K562 (cell line): ENCODE data around the gene PLGLB2.
"Not testable (repeated sequence)": the region's sequence is repeated elsewhere in the genome, so short reads cannot be mapped to it uniquely, and the experiment has no call there.

ENCODE experiments used
- CBFA2T3 ChIP-seq: fragments of 450-650 bp; IDR thresholded peaks from 2 replicates; pipeline ENCODE4 v1.6.1; 2017
- DMBX1 ChIP-seq: fragments of 250-450 bp; sonication (Bioruptor Pico); IDR thresholded peaks from 2 replicates; pipeline ENCODE4 v1.8.0; 2022; ENCODE audit warnings: inconsistent platforms, mild to moderate bottlenecking, moderate library complexity, borderline replicate concordance
- GABPA ChIP-seq: fragments of 200-800 bp; sonication (Bioruptor generic); conservative IDR thresholded peaks from 2 replicates; pipeline ENCODE4 v1.6.1; 2016; ENCODE audit warnings: low read depth, missing genetic modification characterization, missing compliant biosample characterization
- MYBL2 ChIP-seq, 2 experiments: fragments of 450-650 bp in 1 of 2; sonication (generic) in 1 of 2; formaldehyde crosslinking in 1 of 2; IDR thresholded peaks; 2 replicates each; pipeline versions ENCODE4 v1.6.1 to v1.8.1; 2017 to 2022; ENCODE audit warnings: borderline replicate concordance in 1 of 2, inconsistent platforms in 1 of 2, low read depth in 1 of 2, mild to moderate bottlenecking in 1 of 2, missing genetic modification reagents in 1 of 2, moderate library complexity in 1 of 2
- NCOA1 ChIP-seq: fragments of 450-650 bp; IDR thresholded peaks from 2 replicates; pipeline ENCODE4 v1.6.1; 2016; ENCODE audit warnings: low read depth
- POLR2AphosphoS2 ChIP-seq: IDR thresholded peaks from 2 replicates; pipeline ENCODE4 v1.6.1; 2012; ENCODE audit warnings: low read length, improper control_type of control experiment
- TAF1 ChIP-seq: IDR thresholded peaks from 2 replicates; pipeline ENCODE4 v1.6.1; 2011; ENCODE audit warnings: mild to moderate bottlenecking, low read length, moderate library complexity; ENCODE audit not compliant: insufficient read depth, control insufficient read depth, severe bottlenecking; ENCODE audit errors: extremely low read depth
- TARDBP ChIP-seq: fragments of 450-650 bp; IDR thresholded peaks from 2 replicates; pipeline ENCODE4 v1.6.1; 2016
- TF ChIP-seq, protein P1 (sequence below): sonication (generic); formaldehyde crosslinking; IDR thresholded peaks from 2 replicates; pipeline ENCODE4 v1.9.0; 2022; ENCODE audit warnings: mild to moderate bottlenecking, missing genetic modification reagents
- TF ChIP-seq, protein P2 (sequence below), 3 experiments: IDR thresholded peaks in 2 of 3; conservative IDR thresholded peaks in 1 of 3; 2 replicates each; pipeline ENCODE4 v1.5.1; 2011 to 2012; ENCODE audit warnings: low read length in 3 of 3, mild to moderate bottlenecking in 3 of 3, control low read depth in 2 of 3, improper control_type of control experiment in 1 of 3, inconsistent platforms in 1 of 3, low read depth in 1 of 3, mixed read lengths in 1 of 3, moderate library complexity in 1 of 3; ENCODE audit not compliant: insufficient read depth in 2 of 3

DNA sequence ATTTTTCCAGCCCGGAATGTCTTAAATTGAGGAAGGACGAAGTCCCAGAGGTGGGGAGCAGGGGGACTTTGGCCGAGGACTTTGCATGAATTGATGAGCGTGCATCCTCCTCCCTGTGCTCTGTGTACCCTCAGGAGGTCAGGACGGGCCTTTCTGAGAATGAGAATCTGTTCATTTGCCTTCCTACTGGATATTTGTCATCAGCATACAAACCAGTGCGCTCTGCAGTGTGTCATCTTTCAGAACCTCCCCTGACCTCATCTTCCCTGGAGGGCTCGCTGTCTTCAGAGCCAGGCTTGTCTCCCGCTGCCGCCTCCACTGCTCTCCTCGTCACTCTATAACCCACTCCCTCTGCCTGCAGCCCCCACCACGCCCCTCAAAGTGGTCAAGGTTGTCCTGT is 2.7 kb downstream of the PLGLB2 start:
- not testable (repeated sequence) for TF ChIP-seq DMBX1; NCOA1; TAF1; GABPA (tag); POLR2AphosphoS2; TARDBP; MYBL2 (IDR thresholded peaks at IDR 0.05; ENCODE audit: low read depth); MYBL2 (CRISPR knock-in tag; IDR thresholded peaks at IDR 0.05; ENCODE audit: borderline replicate concordance); CBFA2T3
- TF ChIP-seq, protein P1, sequence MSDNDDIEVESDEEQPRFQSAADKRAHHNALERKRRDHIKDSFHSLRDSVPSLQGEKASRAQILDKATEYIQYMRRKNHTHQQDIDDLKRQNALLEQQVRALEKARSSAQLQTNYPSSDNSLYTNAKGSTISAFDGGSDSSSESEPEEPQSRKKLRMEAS (CRISPR knock-in tag) = not testable (repeated sequence)
- TF ChIP-seq, protein P2, sequence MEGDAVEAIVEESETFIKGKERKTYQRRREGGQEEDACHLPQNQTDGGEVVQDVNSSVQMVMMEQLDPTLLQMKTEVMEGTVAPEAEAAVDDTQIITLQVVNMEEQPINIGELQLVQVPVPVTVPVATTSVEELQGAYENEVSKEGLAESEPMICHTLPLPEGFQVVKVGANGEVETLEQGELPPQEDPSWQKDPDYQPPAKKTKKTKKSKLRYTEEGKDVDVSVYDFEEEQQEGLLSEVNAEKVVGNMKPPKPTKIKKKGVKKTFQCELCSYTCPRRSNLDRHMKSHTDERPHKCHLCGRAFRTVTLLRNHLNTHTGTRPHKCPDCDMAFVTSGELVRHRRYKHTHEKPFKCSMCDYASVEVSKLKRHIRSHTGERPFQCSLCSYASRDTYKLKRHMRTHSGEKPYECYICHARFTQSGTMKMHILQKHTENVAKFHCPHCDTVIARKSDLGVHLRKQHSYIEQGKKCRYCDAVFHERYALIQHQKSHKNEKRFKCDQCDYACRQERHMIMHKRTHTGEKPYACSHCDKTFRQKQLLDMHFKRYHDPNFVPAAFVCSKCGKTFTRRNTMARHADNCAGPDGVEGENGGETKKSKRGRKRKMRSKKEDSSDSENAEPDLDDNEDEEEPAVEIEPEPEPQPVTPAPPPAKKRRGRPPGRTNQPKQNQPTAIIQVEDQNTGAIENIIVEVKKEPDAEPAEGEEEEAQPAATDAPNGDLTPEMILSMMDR (IDR thresholded peaks at IDR 0.05 in 2 of 3, conservative IDR thresholded peaks at IDR 0.05 in 1 of 3; ENCODE audit: insufficient read depth in 2 of 3, low read depth in 1 of 3, low read length in 3 of 3) = not testable (repeated sequence)
